HepG2 (cell line): ENCODE measurements around the gene BIN1. TPM values are rescaled to one million over a fixed set of nuclear protein-coding genes. Genes with fewer than 3 reads are reported as not detected.

ENCODE experiments used
- ATAC-seq: fragments of 200-7000 bp; cut with Tn5 transposase; 3 replicates; pipeline ENCODE4 v1.9.1; 2020; ENCODE audit warnings: mild to moderate bottlenecking, moderate library complexity
- BruUV-seq: library from RNA; stranded (reverse); fragments of 400-500 nt; replicated peaks from 2 replicates; lab custom pipeline; 2021; lab: Mats Ljungman, UMichigan
- CTCF ChIA-PET: fragments of 300-600 bp; formaldehyde crosslinking; extraction: SDS; loops from one replicate; lab custom pipeline; 2021; ENCODE audit warnings: low total read pairs, inconsistent platforms, low intra/inter-chr PET ratio; lab: Yijun Ruan, JAX
- POLR2A ChIA-PET: fragments of 350-600 bp; sonication (Branson Sonifier 250); formaldehyde crosslinking; loops from one replicate; lab custom pipeline; 2020; ENCODE audit warnings: antibody characterized with exemption, inconsistent platforms; lab: Yijun Ruan, JAX
- DNase-seq: peaks from one replicate; pipeline ENCODE4 v3.0.0-alpha.2; 2015; ENCODE audit warnings: low spot score
- FAIRE-seq: peaks from 3 replicates; lab custom pipeline; 2011; peaks lifted over from hg19 to GRCh38; lab: Jason Lieb, UNC
- H2AFZ ChIP-seq: one replicate; pipeline ENCODE4 v1.6.1; 2011; ENCODE audit warnings: low read length, inconsistent platforms
- H3K27ac ChIP-seq: fragments of 300-600 bp; 3 replicates; pipeline ENCODE4 v1.8.0; 2011; ENCODE audit warnings: mixed run types, mild to moderate bottlenecking, mixed read lengths, low read length, inconsistent platforms; ENCODE audit not compliant: insufficient read depth; ENCODE audit errors: extremely low read length
- H3K27me3 ChIP-seq, 2 experiments: fragments of 200-600 bp in 1 of 2; 2 replicates in 1 of 2; 3 replicates in 1 of 2; pipeline versions ENCODE4 v1.6.0 to v1.8.0; 2011; ENCODE audit warnings: low read length in 2 of 2, mild to moderate bottlenecking in 2 of 2, moderate library complexity in 2 of 2, inconsistent platforms in 1 of 2; ENCODE audit not compliant: insufficient read depth in 2 of 2, control insufficient read depth in 1 of 2
- H3K36me3 ChIP-seq, 2 experiments: fragments of 200-600 bp in 1 of 2; replicated peaks in 1 of 2; 2 replicates in 1 of 2; 3 replicates in 1 of 2; pipeline versions ENCODE4 v1.5.1 to v1.8.0; 2011; ENCODE audit warnings: low read length in 2 of 2, inconsistent platforms in 1 of 2; ENCODE audit not compliant: insufficient read depth in 2 of 2, control insufficient read depth in 1 of 2
- H3K4me1 ChIP-seq: 2 replicates; pipeline ENCODE4 v1.5.1; 2012; ENCODE audit warnings: low read length, inconsistent platforms; ENCODE audit not compliant: insufficient read depth
- H3K4me2 ChIP-seq: 2 replicates; pipeline ENCODE4 v1.6.0; 2011; ENCODE audit warnings: low read depth, low read length, inconsistent platforms
- H3K4me3 ChIP-seq, 3 experiments: fragments of 200-600 bp in 1 of 3; sonication (generic), shearing (Covaris generic) in 1 of 3; replicated peaks in 1 of 3; 2 replicates each; pipeline ENCODE4 v1.5.1; 2011 to 2016; ENCODE audit warnings: low read length in 3 of 3, inconsistent platforms in 2 of 3, low read depth in 2 of 3, mild to moderate bottlenecking in 2 of 3, control low read depth in 1 of 3, mixed read lengths in 1 of 3; ENCODE audit not compliant: insufficient read depth in 1 of 3
- H3K79me2 ChIP-seq: one replicate; pipeline ENCODE4 v1.6.1; 2011; ENCODE audit warnings: low read length, inconsistent platforms; ENCODE audit not compliant: insufficient read depth
- H3K9ac ChIP-seq: 2 replicates; pipeline ENCODE4 v1.6.0; 2011; ENCODE audit warnings: mild to moderate bottlenecking, low read depth, low read length, inconsistent platforms; ENCODE audit not compliant: insufficient read depth
- H3K9me3 ChIP-seq: 2 replicates; pipeline ENCODE4 v1.5.1; 2012; ENCODE audit warnings: mild to moderate bottlenecking, low read length
- H4K20me1 ChIP-seq: 2 replicates; pipeline ENCODE4 v1.6.0; 2011; ENCODE audit warnings: inconsistent platforms, mild to moderate bottlenecking, low read length, moderate library complexity; ENCODE audit not compliant: insufficient read depth
- BCLAF1 ChIP-seq: fragments of 450-650 bp; IDR thresholded peaks from 2 replicates; pipeline ENCODE4 v1.6.1; 2017; ENCODE audit warnings: mild to moderate bottlenecking
- CENPT ChIP-seq: sonication (generic); formaldehyde crosslinking; IDR thresholded peaks from 2 replicates; pipeline ENCODE4 v1.8.0; 2022; ENCODE audit warnings: low read depth, mild to moderate bottlenecking, moderate library complexity, missing genetic modification reagents
- DPF2 ChIP-seq: sonication (generic); formaldehyde crosslinking; IDR thresholded peaks from 2 replicates; pipeline ENCODE4 v1.4.0; 2020; ENCODE audit warnings: mild to moderate bottlenecking, low read depth, missing genetic modification reagents, borderline replicate concordance
- FLYWCH1 ChIP-seq: sonication (generic); formaldehyde crosslinking; IDR thresholded peaks from 2 replicates; pipeline ENCODE4 v1.8.1; 2023; ENCODE audit warnings: mild to moderate bottlenecking, missing genetic modification reagents
- FOSL1 ChIP-seq: sonication (generic); formaldehyde crosslinking; IDR thresholded peaks from 2 replicates; pipeline ENCODE4 v1.9.0; 2021; ENCODE audit warnings: missing genetic modification reagents, borderline replicate concordance
- FOXO4 ChIP-seq: sonication (generic); formaldehyde crosslinking; conservative IDR thresholded peaks from 2 replicates; pipeline ENCODE4 v1.8.1; 2023; ENCODE audit warnings: missing genetic modification reagents
- IKZF1 ChIP-seq: fragments of 450-650 bp; IDR thresholded peaks from 2 replicates; pipeline ENCODE4 v1.7.1; 2016
- KDM4B ChIP-seq: sonication (generic); formaldehyde crosslinking; IDR thresholded peaks from 2 replicates; pipeline ENCODE4 v1.4.0; 2020; ENCODE audit warnings: missing genetic modification reagents
- KLF16 ChIP-seq, 2 experiments: sonication (generic) in 1 of 2; formaldehyde crosslinking in 1 of 2; IDR thresholded peaks; 2 replicates each; pipeline versions ENCODE4 v1.6.1 to v1.8.0; 2016 to 2023; ENCODE audit warnings: missing genetic modification reagents in 2 of 2, missing compliant biosample characterization in 1 of 2
- MXD4 ChIP-seq: IDR thresholded peaks from 2 replicates; pipeline ENCODE4 v1.6.1; 2016; ENCODE audit warnings: mild to moderate bottlenecking, missing biosample characterization, missing genetic modification reagents
- PITX1 ChIP-seq: sonication (generic); formaldehyde crosslinking; IDR thresholded peaks from 2 replicates; pipeline ENCODE4 v1.5.1; 2020; ENCODE audit warnings: mild to moderate bottlenecking, missing genetic modification reagents
- SAFB2 ChIP-seq: sonication (generic); formaldehyde crosslinking; IDR thresholded peaks from 2 replicates; pipeline ENCODE4 v1.5.1; 2020; ENCODE audit warnings: missing genetic modification reagents, low read depth, mild to moderate bottlenecking, borderline replicate concordance
- SUZ12 ChIP-seq: fragments of 150-350 bp; IDR thresholded peaks from 2 replicates; pipeline ENCODE4 v1.6.1; 2014; ENCODE audit warnings: low read depth, low read length
- ZBTB39 ChIP-seq: sonication (generic); formaldehyde crosslinking; IDR thresholded peaks from 2 replicates; pipeline ENCODE4 v1.5.0; 2020; ENCODE audit warnings: missing genetic modification reagents
- ZFP36L2 ChIP-seq: sonication (generic); formaldehyde crosslinking; IDR thresholded peaks from 2 replicates; pipeline ENCODE4 v1.4.0; 2020; ENCODE audit warnings: missing genetic modification reagents
- ZNF264 ChIP-seq: sonication (generic); formaldehyde crosslinking; IDR thresholded peaks from 2 replicates; pipeline ENCODE4 v1.4.0; 2020; ENCODE audit warnings: missing genetic modification reagents
- ZNF503 ChIP-seq: sonication (generic); formaldehyde crosslinking; IDR thresholded peaks from 2 replicates; pipeline ENCODE4 v1.4.0; 2020; ENCODE audit warnings: missing genetic modification reagents
- ZSCAN29 ChIP-seq: sonication (generic); formaldehyde crosslinking; conservative IDR thresholded peaks from 2 replicates; pipeline ENCODE4 v1.4.0; 2020; ENCODE audit warnings: mild to moderate bottlenecking, missing genetic modification reagents
- WGBS: methylation state at CpG from one replicate; pipeline ENCODE4 v1.1.6; 2017; ENCODE audit warnings: low lambda C conversion rate; 5-methylcytosine and 5-hydroxymethylcytosine counted together
- in situ Hi-C: cut with HindIII; loops from 2 replicates; pipeline ENCODE4 v1.10.0; 2017; ENCODE audit warnings: low pct_unique_long_range_greater_than_20kb; ENCODE audit not compliant: extremely low pct_ligation_motif_present
- intact Hi-C: fragments of 100-400 bp; cut with micrococcal nuclease; formaldehyde crosslinking; loops from one replicate; pipeline ENCODE4 v1.10.0; 2022; ENCODE audit not compliant: unreplicated experiment
- polyA plus RNA-seq, 8 experiments: library from polyadenylated mRNA; depleted of rRNA in 3 of 8; stranded (reverse) in 7 of 8; unstranded in 1 of 8; fragments of >200 nt; fragmentation: Illumina TruSeq in 4 of 8; extraction: Trizol in 4 of 8; gene quantifications; 2 replicates each; pipeline versions ENCODE4 v1.2.1 to v1.2.3, GENCODE V29; 2011 to 2016; ENCODE audit warnings: low read depth in 4 of 8, missing spikeins in 1 of 8, mixed read lengths in 1 of 8; ENCODE audit not compliant: insufficient read depth in 1 of 8
- total RNA-seq, 5 experiments: library from RNA; depleted of rRNA; stranded (reverse); fragments of >200 nt; fragmentation: Illumina TruSeq; extraction: Trizol; gene quantifications; 2 replicates each; pipeline ENCODE4 v1.2.3, GENCODE V29; 2016; ENCODE audit warnings: low read depth in 1 of 5

The BIN1 gene
- total and polyA plus RNA-seq, 2 of the 13 experiments (the other 11 are each of a cell fraction or from before 2014, with no cell fraction given): 0.93 to 1.2 TPM

- TF ChIP-seq ZNF503: no peak
- TF ChIP-seq SUZ12: no peak
- no peak for TF ChIP-seq KLF16 (CRISPR knock-in tag; IDR thresholded peaks at IDR 0.05)
- TF ChIP-seq ZNF264 (CRISPR knock-in tag): no peak
- TF ChIP-seq ZFP36L2 (CRISPR knock-in tag): no peak
- TF ChIP-seq IKZF1: no peak
- TF ChIP-seq FOXO4 (CRISPR knock-in tag): no peak
- TF ChIP-seq ZBTB39: no peak
- TF ChIP-seq, all 625 proteins: peak for 0
Measured at GRCh38 chr2:127139766-127140165, 32.8 kb upstream of the BIN1 start (continued).

- Histone ChIP-seq H4K20me1 (no peaks in the 10 kb centered on the region), H3K9me3 (no peaks in the 10 kb centered on the region), H2AFZ (no peak overlapping the region), H3K4me2 (no peak overlapping the region), H3K4me1 (no peaks in the 10 kb centered on the region), H3K4me3 (no peak overlapping the region), H3K36me3 (no peaks in the 10 kb centered on the region), H3K27ac (no peak overlapping the region), H3K9ac (no peak overlapping the region), H3K79me2 (no peaks in the 10 kb centered on the region), H3K27me3 (peaks cover 9 to 36% of the 10 kb centered on the region in 2 experiments)
- FAIRE-seq (no peak), DNase-seq (no peak), ATAC-seq (no peak)
- no TSS peak for BruUV-seq
- whole genome bisulfite sequencing: 40% methylated on average over 9 of the region's 12 CpGs
- POLR2A ChIA-PET: no interaction called here
- intact Hi-C loops: no loop called here
- in situ Hi-C loops: no loop called here
- CTCF ChIA-PET: no interaction called here
- TF ChIP-seq SAFB2 (CRISPR knock-in tag) (no peak), ZSCAN29 (CRISPR knock-in tag) (no peak), FLYWCH1 (CRISPR knock-in tag) (no peak), KDM4B (CRISPR knock-in tag) (no peak), CENPT (CRISPR knock-in tag) (no peak), PITX1 (CRISPR knock-in tag) (no peak), FOSL1 (no peak), DPF2 (CRISPR knock-in tag) (no peak), BCLAF1 (no peak), MXD4 (CRISPR knock-in tag) (no peak)
Measured at GRCh38 chr2:127138281-127138680, 31.3 kb upstream of the BIN1 start.
